Measurements from ENCODE around the gene ARHGEF19. TPM values are rescaled to one million over a fixed set of nuclear protein-coding genes. Genes with fewer than 3 reads are reported as not detected.
A peak's percentile ranks its signal among the peaks of the same experiment; 100 is the strongest.

The ARHGEF19 gene
- total and polyA plus RNA-seq, 7 donors: 0.99 to 2.4 (median 1.3) TPM

DNA sequence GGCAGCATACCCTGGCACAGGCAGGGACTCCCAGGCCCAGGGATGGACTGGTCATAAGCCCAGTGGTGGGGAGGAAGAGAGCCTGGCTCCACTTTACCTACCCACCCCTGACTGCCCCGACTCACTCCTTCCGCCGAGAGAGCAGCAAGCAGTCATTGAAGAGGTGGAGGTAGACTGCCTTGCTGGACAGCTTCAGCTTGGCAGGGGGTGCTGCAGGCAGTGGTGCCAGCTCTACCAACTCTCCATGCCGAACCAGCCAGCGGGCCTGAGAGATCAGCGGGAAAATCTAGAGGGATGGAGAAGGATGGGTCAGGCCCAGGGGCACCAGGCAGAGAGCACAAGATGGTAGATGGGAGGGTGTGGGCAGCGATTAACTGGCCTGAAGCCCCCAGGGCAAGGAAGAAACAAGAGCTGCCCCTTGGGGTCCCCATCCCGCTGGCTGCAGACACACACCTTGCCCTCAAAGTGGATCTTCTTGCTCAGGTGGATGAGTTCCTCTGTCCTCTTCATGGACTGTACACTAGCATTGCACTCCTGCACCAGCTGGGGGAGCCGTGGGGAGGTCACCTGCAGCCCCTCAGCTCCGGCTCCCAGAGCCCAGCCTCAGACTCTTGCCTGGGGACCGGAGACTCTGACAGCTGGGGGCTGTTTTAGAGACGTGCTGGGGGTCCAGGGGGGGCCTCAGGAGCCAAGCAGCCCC lies 7.7 kb downstream of the ARHGEF19 start:
- Histone ChIP-seq H3K4me1 (no peaks in the 10 kb centered on the region), H3K27ac (no peak overlapping the region), H3K9me3 (no peaks in the 10 kb centered on the region), H3K36me3 (ENCODE audit: insufficient read depth in 1 of 2, low read depth in 1 of 2) (no peaks in the 10 kb centered on the region), H3K4me3 (no peak overlapping the region), H3K27me3 (ENCODE audit: insufficient read depth in 3 of 3, low read length in 2 of 3) (no peaks in the 10 kb centered on the region)
- intact Hi-C loops (cut with DNase I): no loop called here
- no peak for DNase-seq
- ATAC-seq: no peak
- WGBS, 3 donors: 77 to 85% (median 81%) methylated on average over 12 of the region's 12 CpGs
- TF ChIP-seq, protein P1, sequence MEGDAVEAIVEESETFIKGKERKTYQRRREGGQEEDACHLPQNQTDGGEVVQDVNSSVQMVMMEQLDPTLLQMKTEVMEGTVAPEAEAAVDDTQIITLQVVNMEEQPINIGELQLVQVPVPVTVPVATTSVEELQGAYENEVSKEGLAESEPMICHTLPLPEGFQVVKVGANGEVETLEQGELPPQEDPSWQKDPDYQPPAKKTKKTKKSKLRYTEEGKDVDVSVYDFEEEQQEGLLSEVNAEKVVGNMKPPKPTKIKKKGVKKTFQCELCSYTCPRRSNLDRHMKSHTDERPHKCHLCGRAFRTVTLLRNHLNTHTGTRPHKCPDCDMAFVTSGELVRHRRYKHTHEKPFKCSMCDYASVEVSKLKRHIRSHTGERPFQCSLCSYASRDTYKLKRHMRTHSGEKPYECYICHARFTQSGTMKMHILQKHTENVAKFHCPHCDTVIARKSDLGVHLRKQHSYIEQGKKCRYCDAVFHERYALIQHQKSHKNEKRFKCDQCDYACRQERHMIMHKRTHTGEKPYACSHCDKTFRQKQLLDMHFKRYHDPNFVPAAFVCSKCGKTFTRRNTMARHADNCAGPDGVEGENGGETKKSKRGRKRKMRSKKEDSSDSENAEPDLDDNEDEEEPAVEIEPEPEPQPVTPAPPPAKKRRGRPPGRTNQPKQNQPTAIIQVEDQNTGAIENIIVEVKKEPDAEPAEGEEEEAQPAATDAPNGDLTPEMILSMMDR (IDR thresholded peaks at IDR 0.05): peak; percentile 19

DNA sequence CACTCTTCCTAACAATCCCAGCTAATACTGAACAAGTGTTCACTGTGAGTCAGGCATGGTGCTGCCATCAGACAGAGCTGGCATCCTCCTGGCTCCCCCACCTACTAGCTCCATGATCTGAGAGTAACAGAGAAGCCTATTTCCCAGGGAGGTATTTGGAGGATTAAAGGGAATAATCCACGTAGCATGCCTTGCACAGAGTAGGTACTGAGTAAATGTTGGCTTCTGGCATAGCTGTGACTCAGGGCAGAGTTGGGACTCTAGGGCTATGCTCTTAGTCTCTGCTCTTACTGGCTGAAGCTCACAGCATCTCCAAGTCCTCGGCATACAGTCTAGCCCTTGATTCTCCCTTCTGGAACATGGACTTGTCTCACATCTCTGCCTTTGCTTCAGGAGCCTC lies 8.2 kb downstream of the ARHGEF19 start:
- intact Hi-C loops (cut with DNase I): no loop called here
- H3K27me3 ChIP-seq (ENCODE audit: insufficient read depth in 3 of 3, low read length in 2 of 3): no peaks in the 10 kb centered on the region
- no peak for ATAC-seq
- WGBS, 3 donors: 72 to 84% (median 84%) methylated on average over 2 of the region's 2 CpGs
- H3K4me3 ChIP-seq: no peak overlapping the region
- TF ChIP-seq, protein P1 (IDR thresholded peaks at IDR 0.05): no peak
- H3K36me3 ChIP-seq (ENCODE audit: insufficient read depth in 1 of 2, low read depth in 1 of 2): no peaks in the 10 kb centered on the region
- H3K4me1 ChIP-seq: no peaks in the 10 kb centered on the region
- H3K9me3 ChIP-seq: no peaks in the 10 kb centered on the region
- H3K27ac ChIP-seq: no peak overlapping the region
- no peak for DNase-seq

DNA sequence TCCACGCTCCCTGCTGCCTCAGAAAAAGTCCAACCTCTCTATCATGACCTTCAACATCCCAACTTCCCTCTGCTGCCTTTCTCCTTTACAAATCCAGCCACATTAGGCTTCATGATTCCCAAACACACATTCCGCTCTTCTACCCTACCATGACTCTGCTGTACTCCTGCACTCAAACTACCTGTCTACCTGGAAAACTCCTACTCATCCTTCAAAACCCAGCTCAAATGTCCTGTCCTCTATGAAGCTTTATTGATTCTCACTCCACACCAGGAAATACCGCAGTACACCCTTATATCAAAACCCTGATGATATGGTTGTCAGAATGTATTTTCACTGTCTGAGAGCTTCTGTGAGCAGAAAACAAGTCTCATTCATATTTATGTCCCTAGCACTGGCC lies 8.9 kb downstream of the ARHGEF19 start:
- H3K36me3 ChIP-seq (ENCODE audit: insufficient read depth in 1 of 2, low read depth in 1 of 2): no peaks in the 10 kb centered on the region
- WGBS, 3 donors: 48 to 59% (median 49%) methylated on average over 3 of the region's 3 CpGs
- DNase-seq (no peak), ATAC-seq (no peak)
- no peaks in the 10 kb centered on the region for H3K27me3 ChIP-seq (ENCODE audit: insufficient read depth in 3 of 3, low read length in 2 of 3)
- no peak overlapping the region for H3K27ac ChIP-seq
- intact Hi-C loops (cut with DNase I): no loop called here
- TF ChIP-seq, protein P1 (IDR thresholded peaks at IDR 0.05): no peak
- H3K4me1 ChIP-seq: no peaks in the 10 kb centered on the region
- no peaks in the 10 kb centered on the region for H3K9me3 ChIP-seq
- no peak overlapping the region for H3K4me3 ChIP-seq

DNA sequence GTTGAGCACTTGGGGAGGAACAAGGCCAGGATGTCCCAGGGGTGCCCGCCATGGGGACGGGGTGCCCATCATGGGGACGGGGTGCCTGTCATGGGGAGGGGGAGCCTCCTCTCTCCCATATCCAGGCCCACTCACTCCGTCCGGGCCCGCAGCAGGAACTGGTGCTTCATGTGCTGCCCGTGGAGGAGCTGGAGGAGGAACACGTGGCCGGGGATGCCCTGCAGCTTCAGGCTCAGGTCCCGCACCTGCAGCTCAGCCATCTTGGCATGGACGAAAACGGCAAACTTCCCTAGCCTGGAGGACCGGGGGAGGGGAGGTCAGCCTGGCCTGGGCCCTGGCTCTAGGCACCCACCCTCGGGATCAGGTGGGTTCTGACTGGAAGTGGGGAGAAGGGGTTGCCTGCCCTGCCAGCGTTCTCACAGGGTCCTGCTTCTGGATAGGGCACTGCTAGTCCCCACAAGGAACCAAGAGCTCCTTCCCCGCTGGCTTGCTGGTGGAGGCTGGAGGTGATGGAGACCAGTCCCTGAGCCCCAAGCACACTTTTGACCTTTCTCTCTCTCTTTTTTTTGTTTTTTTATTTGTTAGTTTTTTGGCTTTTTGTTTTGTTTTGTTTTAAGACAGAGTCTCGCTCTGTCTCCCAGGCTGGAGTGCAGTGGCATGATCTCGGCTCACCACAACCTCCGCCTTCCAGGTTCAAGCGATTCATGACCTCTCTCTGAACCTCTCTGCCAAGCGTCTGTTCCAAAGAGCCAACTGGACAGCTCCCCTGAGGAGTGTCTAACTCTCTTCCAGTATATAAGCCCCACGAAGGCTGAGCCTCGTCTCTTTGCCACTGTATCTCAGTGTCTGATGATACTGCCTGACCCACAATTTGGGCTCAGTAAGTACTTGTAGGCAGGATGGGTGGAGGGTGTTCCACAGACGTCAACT lies 9.9 kb downstream of the ARHGEF19 start:
- no peaks in the 10 kb centered on the region for H3K4me1 ChIP-seq
- H3K36me3 ChIP-seq (ENCODE audit: insufficient read depth in 1 of 2, low read depth in 1 of 2): no peaks in the 10 kb centered on the region
- peak in 1 of 2 donors; percentile 47 for DNase-seq
- H3K27ac ChIP-seq: no peak overlapping the region
- TF ChIP-seq, protein P1 (IDR thresholded peaks at IDR 0.05): no peak
- H3K4me3 ChIP-seq: no peak overlapping the region
- no peak for ATAC-seq
- no peaks in the 10 kb centered on the region for H3K27me3 ChIP-seq (ENCODE audit: insufficient read depth in 3 of 3, low read length in 2 of 3)
- 68 to 76% (median 70%) methylated on average over 23 to 24 of the region's 24 CpGs for WGBS, 3 donors
- intact Hi-C loops (cut with DNase I): no loop called here
- no peaks in the 10 kb centered on the region for H3K9me3 ChIP-seq
